ENCODE data around the gene NAT8. TPM values are rescaled to one million over a fixed set of nuclear protein-coding genes. Genes with fewer than 3 reads are reported as not detected.
"Not testable (repeated sequence)": the region's sequence is repeated elsewhere in the genome, so short reads cannot be mapped to it uniquely, and the experiment has no call there.

Gene NAT8
- polyA plus RNA-seq, 4 donors: 0.10 to 1.2 TPM; not detected in 2

DNA sequence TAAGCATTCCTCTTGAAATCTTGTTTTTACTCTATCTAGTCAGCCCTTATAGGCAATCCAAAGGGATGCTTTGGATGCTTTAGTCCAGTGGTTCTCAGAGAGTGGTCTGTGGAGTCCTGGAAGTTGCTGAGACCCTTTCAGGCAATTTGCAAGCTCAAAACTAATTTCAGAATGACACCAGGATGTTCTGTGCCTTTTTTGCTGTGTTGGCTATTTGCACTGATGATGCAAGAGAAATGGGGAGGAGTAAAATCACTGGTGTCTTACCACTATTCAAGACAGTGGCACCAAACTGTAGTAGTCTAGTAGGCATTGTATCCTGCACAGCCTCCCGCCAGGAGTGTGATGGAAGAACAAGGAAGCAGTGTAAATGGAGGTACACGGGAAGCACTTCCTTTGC lies 37.6 kb downstream of the NAT8 start:
- FAIRE-seq; H3K4me1 ChIP-seq (ENCODE audit: control insufficient read depth in 3 of 3, insufficient read depth in 2 of 3, low read depth in 1 of 3, low read length in 2 of 3); H3K27me3 ChIP-seq (ENCODE audit: control insufficient read depth in 3 of 3, insufficient read depth in 3 of 3, low read length in 3 of 3); H3K4me3 ChIP-seq (ENCODE audit: low read depth in 1 of 3, low read length in 3 of 3); DNase-seq; H3K9me3 ChIP-seq (ENCODE audit: control insufficient read depth in 2 of 2, insufficient read depth in 1 of 2, low read depth in 1 of 2, low read length in 1 of 2); H3K27ac ChIP-seq (ENCODE audit: low read depth in 1 of 3, low read length in 2 of 3): not testable (repeated sequence)
- 78 to 96% (median 95%) methylated on average over 2 of the region's 2 CpGs for WGBS, 3 donors
- peaks cover 0 to 22% (median 5%) of the 10 kb centered on the region in 3 donors for H3K36me3 ChIP-seq (ENCODE audit: control insufficient read depth in 3 of 3, insufficient read depth in 2 of 3, low read depth in 1 of 3, low read length in 3 of 3)

DNA sequence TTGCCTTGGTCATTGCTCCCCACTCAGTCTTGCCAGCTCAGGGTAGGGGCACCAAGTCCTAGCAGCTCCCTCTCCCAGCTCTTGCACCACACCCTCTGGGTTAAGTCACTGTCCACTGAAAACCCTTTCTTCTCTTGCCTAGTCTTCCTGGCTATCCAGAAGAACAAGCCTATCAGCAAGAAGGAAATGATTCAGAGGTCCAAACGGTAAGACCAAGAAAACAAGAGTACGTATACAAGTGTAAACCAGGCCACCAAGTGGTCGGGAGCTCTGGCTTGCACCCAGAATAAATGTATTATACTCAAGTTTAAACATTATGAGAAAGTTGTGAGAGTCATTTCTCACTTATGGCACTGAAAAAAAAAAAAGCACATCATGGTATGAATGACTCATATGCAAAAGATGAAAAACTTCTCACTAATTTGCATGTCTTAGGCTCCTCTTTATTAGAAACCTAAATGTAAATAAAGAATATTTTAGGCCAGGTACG lies 39.1 kb downstream of the NAT8 start:
- H3K9me3 ChIP-seq (ENCODE audit: control insufficient read depth in 2 of 2, insufficient read depth in 1 of 2, low read depth in 1 of 2, low read length in 1 of 2); FAIRE-seq; H3K4me3 ChIP-seq (ENCODE audit: low read depth in 1 of 3, low read length in 3 of 3); H3K4me1 ChIP-seq (ENCODE audit: control insufficient read depth in 3 of 3, insufficient read depth in 2 of 3, low read depth in 1 of 3, low read length in 2 of 3); H3K27me3 ChIP-seq (ENCODE audit: control insufficient read depth in 3 of 3, insufficient read depth in 3 of 3, low read length in 3 of 3); H3K27ac ChIP-seq (ENCODE audit: low read depth in 1 of 3, low read length in 2 of 3); DNase-seq: not testable (repeated sequence)
- 64 to 81% (median 70%) methylated on average over 4 of the region's 4 CpGs for WGBS, 3 donors
- H3K36me3 ChIP-seq (ENCODE audit: control insufficient read depth in 3 of 3, insufficient read depth in 2 of 3, low read depth in 1 of 3, low read length in 3 of 3): peaks cover 0 to 18% (median 5%) of the 10 kb centered on the region in 3 donors

DNA sequence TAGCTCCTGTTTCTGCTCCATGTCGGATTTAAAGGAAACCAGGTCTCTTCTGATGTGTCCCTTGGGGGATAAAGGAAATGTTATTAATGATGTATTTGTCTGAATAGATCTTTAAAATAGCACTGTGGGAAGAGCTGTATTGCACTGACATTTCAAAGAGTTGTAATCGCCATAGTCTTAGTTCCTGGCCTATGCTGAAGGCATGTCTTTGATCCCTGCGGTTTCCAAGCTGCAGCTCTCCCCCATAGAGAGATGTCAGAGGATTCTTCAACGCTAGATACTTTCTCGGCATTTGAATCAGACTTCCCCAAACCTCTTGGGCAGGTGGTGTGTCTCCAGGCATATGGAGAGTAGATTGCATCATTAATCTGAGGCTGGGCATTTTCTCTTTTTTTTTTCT lies 40.4 kb downstream of the NAT8 start:
- FAIRE-seq: no peak
- H3K27ac ChIP-seq (ENCODE audit: low read depth in 1 of 3, low read length in 2 of 3): no peak overlapping the region
- no peaks in the 10 kb centered on the region for H3K9me3 ChIP-seq (ENCODE audit: control insufficient read depth in 2 of 2, insufficient read depth in 1 of 2, low read depth in 1 of 2, low read length in 1 of 2)
- no peak for DNase-seq
- no peaks in the 10 kb centered on the region for H3K4me1 ChIP-seq (ENCODE audit: control insufficient read depth in 3 of 3, insufficient read depth in 2 of 3, low read depth in 1 of 3, low read length in 2 of 3)
- no peaks in the 10 kb centered on the region for H3K27me3 ChIP-seq (ENCODE audit: control insufficient read depth in 3 of 3, insufficient read depth in 3 of 3, low read length in 3 of 3)
- peaks cover 0 to 18% (median 5%) of the 10 kb centered on the region in 3 donors for H3K36me3 ChIP-seq (ENCODE audit: control insufficient read depth in 3 of 3, insufficient read depth in 2 of 3, low read depth in 1 of 3, low read length in 3 of 3)
- whole genome bisulfite sequencing, 3 donors: 87 to 95% (median 95%) methylated on average over 5 of the region's 5 CpGs
- no peak overlapping the region for H3K4me3 ChIP-seq (ENCODE audit: low read depth in 1 of 3, low read length in 3 of 3)

DNA sequence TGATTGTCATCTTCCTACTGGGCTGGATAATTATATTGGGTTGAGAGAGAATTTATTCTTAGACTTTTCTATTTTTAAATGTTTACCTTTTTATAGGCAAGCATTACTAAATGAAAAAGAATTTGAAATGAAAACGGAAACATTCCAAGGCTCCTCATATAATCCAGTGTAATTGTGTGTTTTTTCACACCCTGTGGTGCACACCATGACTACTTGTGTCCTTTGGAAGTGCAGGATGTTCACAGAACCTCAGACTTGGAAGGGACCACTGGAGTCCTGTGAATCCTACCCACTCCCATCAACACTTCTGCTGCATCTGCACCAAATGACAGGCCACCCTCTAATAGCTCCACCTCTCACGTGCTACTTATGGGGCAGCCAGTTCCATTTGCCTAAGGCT lies 48.0 kb downstream of the NAT8 start:
- H3K9me3 ChIP-seq (ENCODE audit: control insufficient read depth in 2 of 2, insufficient read depth in 1 of 2, low read depth in 1 of 2, low read length in 1 of 2): peaks cover 0 to 4% of the 10 kb centered on the region in 2 donors
- no peaks in the 10 kb centered on the region for H3K27me3 ChIP-seq (ENCODE audit: control insufficient read depth in 3 of 3, insufficient read depth in 3 of 3, low read length in 3 of 3)
- DNase-seq: no peak
- no peak overlapping the region for H3K27ac ChIP-seq (ENCODE audit: low read depth in 1 of 3, low read length in 2 of 3)
- 90 to 94% (median 93%) methylated on average over 2 of the region's 2 CpGs for WGBS, 3 donors
- peaks cover 0 to 3% (median 0%) of the 10 kb centered on the region in 3 donors for H3K36me3 ChIP-seq (ENCODE audit: control insufficient read depth in 3 of 3, insufficient read depth in 2 of 3, low read depth in 1 of 3, low read length in 3 of 3)
- no peak overlapping the region for H3K4me3 ChIP-seq (ENCODE audit: low read depth in 1 of 3, low read length in 3 of 3)
- H3K4me1 ChIP-seq (ENCODE audit: control insufficient read depth in 3 of 3, insufficient read depth in 2 of 3, low read depth in 1 of 3, low read length in 2 of 3): no peaks in the 10 kb centered on the region
- no peak for FAIRE-seq

DNA sequence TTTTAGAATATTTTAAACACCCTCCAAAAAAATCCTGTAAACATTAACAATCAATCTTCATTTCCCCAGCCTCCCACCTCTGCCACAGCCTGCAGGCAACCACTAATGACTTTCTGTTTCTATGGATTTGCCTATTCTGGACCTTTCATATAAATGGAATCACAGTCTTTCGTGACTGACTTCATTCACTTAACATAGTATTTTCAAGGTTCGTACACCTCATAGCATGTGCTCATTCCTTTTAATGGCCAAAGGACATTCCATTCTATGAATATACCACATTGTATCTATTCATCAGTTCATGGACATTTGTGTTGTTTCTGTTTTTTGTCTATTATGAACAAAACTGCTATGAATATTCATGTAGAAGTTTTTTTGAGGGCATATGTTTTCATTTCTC lies 48.5 kb downstream of the NAT8 start:
- no peak for FAIRE-seq
- Histone ChIP-seq H3K36me3 (ENCODE audit: control insufficient read depth in 3 of 3, insufficient read depth in 2 of 3, low read depth in 1 of 3, low read length in 3 of 3) (peaks cover 0 to 3% (median 0%) of the 10 kb centered on the region in 3 donors), H3K4me1 (ENCODE audit: control insufficient read depth in 3 of 3, insufficient read depth in 2 of 3, low read depth in 1 of 3, low read length in 2 of 3) (no peaks in the 10 kb centered on the region), H3K27ac (ENCODE audit: low read depth in 1 of 3, low read length in 2 of 3) (no peak overlapping the region), H3K27me3 (ENCODE audit: control insufficient read depth in 3 of 3, insufficient read depth in 3 of 3, low read length in 3 of 3) (no peaks in the 10 kb centered on the region), H3K9me3 (ENCODE audit: control insufficient read depth in 2 of 2, insufficient read depth in 1 of 2, low read depth in 1 of 2, low read length in 1 of 2) (peaks cover 0 to 4% of the 10 kb centered on the region in 2 donors), H3K4me3 (ENCODE audit: low read depth in 1 of 3, low read length in 3 of 3) (no peak overlapping the region)
- 93 to 100% (median 96%) methylated on average over 2 of the region's 2 CpGs for WGBS, 3 donors
- no peak for DNase-seq

Other genes with a start within 250 kb of the NAT8 start
- 100 to 1,000 TPM in 1 of 4 donors, 10 to 100 TPM in 3; 59.0 to 110 (median 69.4) TPM for gene TPRKB, start 94.9 kb upstream of the NAT8 start, polyA plus RNA-seq
- gene DUSP11, start 137.7 kb upstream of the NAT8 start, polyA plus RNA-seq: 10 to 100 TPM; 14.9 to 31.3 (median 21.1) TPM
- gene C2orf78, start 141.8 kb upstream of the NAT8 start, polyA plus RNA-seq: not detected
- gene STAMBP, start 186.5 kb upstream of the NAT8 start, polyA plus RNA-seq: 10 to 100 TPM; 30.3 to 51.4 (median 40.1) TPM